K562 (cell line): ENCODE measurements around the gene MPC1. TPM values are rescaled to one million over a fixed set of nuclear protein-coding genes. Genes with fewer than 3 reads are reported as not detected.
A peak's percentile ranks its signal among the peaks of the same experiment; 100 is the strongest.

Experiments used
- C11orf30 ChIP-seq: fragments of 450-650 bp; IDR thresholded peaks from 2 replicates; pipeline ENCODE4 v1.6.1; 2016; ENCODE audit warnings: low read depth, mild to moderate bottlenecking
- CCAR2 ChIP-seq: fragments of 200-400 bp; formaldehyde crosslinking; IDR thresholded peaks from 2 replicates; pipeline ENCODE4 v1.6.1; 2017; ENCODE audit warnings: mild to moderate bottlenecking, low read depth, low read length
- CEBPB ChIP-seq: fragments of 450-650 bp; IDR thresholded peaks from 2 replicates; pipeline ENCODE4 v1.6.1; 2016; ENCODE audit warnings: missing genetic modification characterization, missing compliant biosample characterization
- EHMT2 ChIP-seq: fragments of 450-650 bp; IDR thresholded peaks from 2 replicates; pipeline ENCODE4 v1.6.1; 2018; ENCODE audit warnings: antibody characterized with exemption
- FOXJ2 ChIP-seq: fragments of 200-800 bp; sonication (Bioruptor generic); IDR thresholded peaks from 2 replicates; pipeline ENCODE4 v1.6.1; 2016; ENCODE audit warnings: missing genetic modification characterization, missing compliant biosample characterization
- GATAD2A ChIP-seq: fragments of 450-650 bp; IDR thresholded peaks from 2 replicates; pipeline ENCODE4 v1.6.1; 2017
- MCM2 ChIP-seq: fragments of 450-650 bp; IDR thresholded peaks from 2 replicates; pipeline ENCODE4 v1.6.1; 2017; ENCODE audit warnings: low read depth, mild to moderate bottlenecking
- NCOA6 ChIP-seq: fragments of 450-650 bp; IDR thresholded peaks from 2 replicates; pipeline ENCODE4 v1.6.1; 2017; ENCODE audit warnings: mild to moderate bottlenecking
- NR2F6 ChIP-seq: fragments of 450-650 bp; formaldehyde crosslinking; IDR thresholded peaks from 2 replicates; pipeline ENCODE4 v1.4.0; 2020; ENCODE audit warnings: mild to moderate bottlenecking
- SMARCA4 ChIP-seq: fragments of 450-650 bp; IDR thresholded peaks from 2 replicates; pipeline ENCODE4 v1.6.1; 2016
- SP2 ChIP-seq: IDR thresholded peaks from 2 replicates; pipeline ENCODE4 v1.6.1; 2011; ENCODE audit warnings: mild to moderate bottlenecking, low read depth, low read length, moderate library complexity; ENCODE audit not compliant: poor library complexity, severe bottlenecking; ENCODE audit errors: extremely low read depth
- TOE1 ChIP-seq, 2 experiments: fragments of 450-650 bp in 1 of 2; sonication (generic) in 1 of 2; formaldehyde crosslinking in 1 of 2; IDR thresholded peaks; 2 replicates each; pipeline versions ENCODE4 v1.7.1 to v1.8.0; 2016 to 2022; ENCODE audit warnings: borderline replicate concordance in 2 of 2, mild to moderate bottlenecking in 2 of 2, antibody characterized with exemption in 1 of 2, inconsistent platforms in 1 of 2, low read depth in 1 of 2, missing genetic modification reagents in 1 of 2, moderate library complexity in 1 of 2
- XRCC4 ChIP-seq: IDR thresholded peaks from one replicate; pipeline ENCODE4 v1.6.1; 2011; ENCODE audit not compliant: insufficient read depth, insufficient read length; ENCODE audit errors: extremely low read depth
- polyA plus RNA-seq, 8 experiments: library from polyadenylated mRNA; depleted of rRNA in 4 of 8; stranded (reverse) in 5 of 8; unstranded in 3 of 8; fragments of >200 nt; fragmentation: Nextera tagmentation in 2 of 8; fragmentation: Illumina TruSeq in 1 of 8; extraction: Ambion mirVana in 2 of 8; extraction: Trizol in 1 of 8; gene quantifications; 2 replicates each; pipeline versions ENCODE4 v1.2.1 to v1.2.3, GENCODE V29; 2011 to 2014; ENCODE audit warnings: inconsistent platforms in 1 of 8, missing spikeins in 1 of 8
- total RNA-seq, 7 experiments: library from RNA; depleted of rRNA in 6 of 7; stranded (reverse); fragments of >200 nt in 6 of 7; fragmentation: Illumina TruSeq in 2 of 7; extraction: Trizol in 2 of 7; gene quantifications; 2 replicates each; pipeline versions ENCODE4 v1.2.1 to v1.2.3, GENCODE V29; 2011 to 2021; ENCODE audit warnings: low replicate concordance in 1 of 7
- TF ChIP-seq, protein P1 (sequence below): fragments of 200-800 bp; sonication (Bioruptor generic); IDR thresholded peaks from 2 replicates; pipeline ENCODE4 v1.6.1; 2016; ENCODE audit warnings: missing genetic modification characterization, missing compliant biosample characterization
- TF ChIP-seq, protein P2 (sequence below): fragments of 450-650 bp; IDR thresholded peaks from 2 replicates; pipeline ENCODE4 v1.6.1; 2018; ENCODE audit warnings: mild to moderate bottlenecking, low read depth; ENCODE audit not compliant: partially characterized antibody
- TF ChIP-seq, protein P3 (sequence below): fragments of 200-800 bp; sonication (Bioruptor generic); IDR thresholded peaks from 2 replicates; pipeline ENCODE4 v1.6.1; 2017; ENCODE audit warnings: missing genetic modification characterization, missing compliant biosample characterization
- TF ChIP-seq, protein P4 (sequence below): sonication (generic); formaldehyde crosslinking; IDR thresholded peaks from 2 replicates; pipeline ENCODE4 v1.8.1; 2023; ENCODE audit warnings: mild to moderate bottlenecking, missing genetic modification reagents

The MPC1 gene
- total and polyA plus RNA-seq, 9 of the 15 experiments (the other 6 are each of a cell fraction or from before 2014, with no cell fraction given), result 78.6 to 185 (median 138) TPM

DNA sequence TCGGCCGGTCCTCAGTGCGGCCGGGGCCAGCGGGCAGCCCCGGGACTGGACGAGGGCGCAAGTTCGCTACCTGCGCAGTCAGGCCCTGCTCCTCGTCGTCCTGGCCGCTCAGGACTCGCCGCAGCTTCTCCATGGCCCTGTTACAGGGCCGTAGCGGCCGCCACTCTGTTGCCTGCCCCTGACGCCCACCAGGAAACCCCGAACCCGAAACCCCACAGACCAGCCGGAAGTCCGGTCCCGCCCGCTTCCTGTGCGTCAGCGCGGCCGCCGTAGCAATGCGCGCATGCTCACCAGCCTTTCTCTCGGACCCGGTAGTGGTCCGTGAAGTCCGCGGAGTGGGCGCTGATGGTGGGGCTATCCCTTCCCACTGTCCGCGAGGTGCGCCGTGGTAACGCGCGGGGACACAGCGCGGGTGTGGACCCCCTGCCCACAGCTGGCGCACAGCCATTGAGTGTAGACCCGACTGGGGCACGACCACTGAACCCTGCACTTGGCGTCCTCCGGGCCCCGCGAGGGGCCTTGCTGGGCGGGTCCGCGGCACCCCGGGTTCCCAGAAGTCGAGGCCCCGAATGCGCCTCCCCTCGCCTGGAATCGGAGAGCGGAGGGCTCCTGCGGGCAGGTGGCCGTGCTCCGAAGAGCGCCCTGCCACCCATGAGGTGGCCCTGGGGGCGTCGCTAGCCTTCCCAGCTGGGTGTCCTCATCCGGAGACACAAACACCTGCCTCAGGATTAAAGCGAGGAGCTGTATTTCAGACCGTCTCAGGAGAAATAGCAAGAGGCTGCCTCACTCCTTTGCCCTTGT, 40.2 kb downstream of the MPC1 start, which contains the start of gene SFT2D1 (continued):
- TF ChIP-seq TOE1 (IDR thresholded peaks at IDR 0.05; ENCODE audit: borderline replicate concordance) (peak; percentile 36; the same call in 1 of the 2 replicates), TOE1 (CRISPR knock-in tag; IDR thresholded peaks at IDR 0.05; ENCODE audit: borderline replicate concordance, low read depth) (peak; percentile 84), XRCC4 (no peak), NR2F6 (CRISPR knock-in tag) (no peak), GATAD2A (0 out of 2 replicates have a peak, but pooled peaks have one; percentile 73), SMARCA4 (no peak), MCM2 (no peak), CEBPB (tag) (no peak), CCAR2 (no peak), EHMT2 (no peak), FOXJ2 (tag) (peak; percentile 66; the same call in 1 of the 2 replicates), C11orf30 (peak; percentile 82), SP2 (no peak), NCOA6 (no peak)
- TF ChIP-seq, protein P1, sequence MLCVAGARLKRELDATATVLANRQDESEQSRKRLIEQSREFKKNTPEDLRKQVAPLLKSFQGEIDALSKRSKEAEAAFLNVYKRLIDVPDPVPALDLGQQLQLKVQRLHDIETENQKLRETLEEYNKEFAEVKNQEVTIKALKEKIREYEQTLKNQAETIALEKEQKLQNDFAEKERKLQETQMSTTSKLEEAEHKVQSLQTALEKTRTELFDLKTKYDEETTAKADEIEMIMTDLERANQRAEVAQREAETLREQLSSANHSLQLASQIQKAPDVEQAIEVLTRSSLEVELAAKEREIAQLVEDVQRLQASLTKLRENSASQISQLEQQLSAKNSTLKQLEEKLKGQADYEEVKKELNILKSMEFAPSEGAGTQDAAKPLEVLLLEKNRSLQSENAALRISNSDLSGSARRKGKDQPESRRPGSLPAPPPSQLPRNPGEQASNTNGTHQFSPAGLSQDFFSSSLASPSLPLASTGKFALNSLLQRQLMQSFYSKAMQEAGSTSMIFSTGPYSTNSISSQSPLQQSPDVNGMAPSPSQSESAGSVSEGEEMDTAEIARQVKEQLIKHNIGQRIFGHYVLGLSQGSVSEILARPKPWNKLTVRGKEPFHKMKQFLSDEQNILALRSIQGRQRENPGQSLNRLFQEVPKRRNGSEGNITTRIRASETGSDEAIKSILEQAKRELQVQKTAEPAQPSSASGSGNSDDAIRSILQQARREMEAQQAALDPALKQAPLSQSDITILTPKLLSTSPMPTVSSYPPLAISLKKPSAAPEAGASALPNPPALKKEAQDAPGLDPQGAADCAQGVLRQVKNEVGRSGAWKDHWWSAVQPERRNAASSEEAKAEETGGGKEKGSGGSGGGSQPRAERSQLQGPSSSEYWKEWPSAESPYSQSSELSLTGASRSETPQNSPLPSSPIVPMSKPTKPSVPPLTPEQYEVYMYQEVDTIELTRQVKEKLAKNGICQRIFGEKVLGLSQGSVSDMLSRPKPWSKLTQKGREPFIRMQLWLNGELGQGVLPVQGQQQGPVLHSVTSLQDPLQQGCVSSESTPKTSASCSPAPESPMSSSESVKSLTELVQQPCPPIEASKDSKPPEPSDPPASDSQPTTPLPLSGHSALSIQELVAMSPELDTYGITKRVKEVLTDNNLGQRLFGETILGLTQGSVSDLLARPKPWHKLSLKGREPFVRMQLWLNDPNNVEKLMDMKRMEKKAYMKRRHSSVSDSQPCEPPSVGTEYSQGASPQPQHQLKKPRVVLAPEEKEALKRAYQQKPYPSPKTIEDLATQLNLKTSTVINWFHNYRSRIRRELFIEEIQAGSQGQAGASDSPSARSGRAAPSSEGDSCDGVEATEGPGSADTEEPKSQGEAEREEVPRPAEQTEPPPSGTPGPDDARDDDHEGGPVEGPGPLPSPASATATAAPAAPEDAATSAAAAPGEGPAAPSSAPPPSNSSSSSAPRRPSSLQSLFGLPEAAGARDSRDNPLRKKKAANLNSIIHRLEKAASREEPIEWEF, result no peak
- TF ChIP-seq, protein P2, sequence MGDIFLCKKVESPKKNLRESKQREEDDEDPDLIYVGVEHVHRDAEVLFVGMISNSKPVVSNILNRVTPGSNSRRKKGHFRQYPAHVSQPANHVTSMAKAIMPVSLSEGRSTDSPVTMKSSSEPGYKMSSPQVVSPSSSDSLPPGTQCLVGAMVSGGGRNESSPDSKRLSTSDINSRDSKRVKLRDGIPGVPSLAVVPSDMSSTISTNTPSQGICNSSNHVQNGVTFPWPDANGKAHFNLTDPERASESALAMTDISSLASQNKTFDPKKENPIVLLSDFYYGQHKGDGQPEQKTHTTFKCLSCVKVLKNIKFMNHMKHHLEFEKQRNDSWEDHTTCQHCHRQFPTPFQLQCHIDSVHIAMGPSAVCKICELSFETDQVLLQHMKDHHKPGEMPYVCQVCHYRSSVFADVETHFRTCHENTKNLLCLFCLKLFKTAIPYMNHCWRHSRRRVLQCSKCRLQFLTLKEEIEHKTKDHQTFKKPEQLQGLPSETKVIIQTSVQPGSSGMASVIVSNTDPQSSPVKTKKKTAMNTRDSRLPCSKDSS, result no peak
- TF ChIP-seq, protein P3, sequence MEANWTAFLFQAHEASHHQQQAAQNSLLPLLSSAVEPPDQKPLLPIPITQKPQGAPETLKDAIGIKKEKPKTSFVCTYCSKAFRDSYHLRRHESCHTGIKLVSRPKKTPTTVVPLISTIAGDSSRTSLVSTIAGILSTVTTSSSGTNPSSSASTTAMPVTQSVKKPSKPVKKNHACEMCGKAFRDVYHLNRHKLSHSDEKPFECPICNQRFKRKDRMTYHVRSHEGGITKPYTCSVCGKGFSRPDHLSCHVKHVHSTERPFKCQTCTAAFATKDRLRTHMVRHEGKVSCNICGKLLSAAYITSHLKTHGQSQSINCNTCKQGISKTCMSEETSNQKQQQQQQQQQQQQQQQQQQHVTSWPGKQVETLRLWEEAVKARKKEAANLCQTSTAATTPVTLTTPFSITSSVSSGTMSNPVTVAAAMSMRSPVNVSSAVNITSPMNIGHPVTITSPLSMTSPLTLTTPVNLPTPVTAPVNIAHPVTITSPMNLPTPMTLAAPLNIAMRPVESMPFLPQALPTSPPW (CRISPR knock-in tag), result peak; percentile 42; the same call in 1 of the 2 replicates
- TF ChIP-seq, protein P4, sequence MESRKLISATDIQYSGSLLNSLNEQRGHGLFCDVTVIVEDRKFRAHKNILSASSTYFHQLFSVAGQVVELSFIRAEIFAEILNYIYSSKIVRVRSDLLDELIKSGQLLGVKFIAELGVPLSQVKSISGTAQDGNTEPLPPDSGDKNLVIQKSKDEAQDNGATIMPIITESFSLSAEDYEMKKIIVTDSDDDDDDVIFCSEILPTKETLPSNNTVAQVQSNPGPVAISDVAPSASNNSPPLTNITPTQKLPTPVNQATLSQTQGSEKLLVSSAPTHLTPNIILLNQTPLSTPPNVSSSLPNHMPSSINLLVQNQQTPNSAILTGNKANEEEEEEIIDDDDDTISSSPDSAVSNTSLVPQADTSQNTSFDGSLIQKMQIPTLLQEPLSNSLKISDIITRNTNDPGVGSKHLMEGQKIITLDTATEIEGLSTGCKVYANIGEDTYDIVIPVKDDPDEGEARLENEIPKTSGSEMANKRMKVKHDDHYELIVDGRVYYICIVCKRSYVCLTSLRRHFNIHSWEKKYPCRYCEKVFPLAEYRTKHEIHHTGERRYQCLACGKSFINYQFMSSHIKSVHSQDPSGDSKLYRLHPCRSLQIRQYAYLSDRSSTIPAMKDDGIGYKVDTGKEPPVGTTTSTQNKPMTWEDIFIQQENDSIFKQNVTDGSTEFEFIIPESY (CRISPR knock-in tag), result peak; percentile 81
